Stimulated activated CD4-positive, alpha-beta T cell treated with anti-CD3 and anti-CD28 coated beads, Interleukin-15, amount 100 ng/mL, for 24 hours (primary cell): ENCODE data around the gene THRB.

ENCODE experiments used
- DNase-seq: peaks from one replicate; pipeline ENCODE4 v3.0.0-alpha.2; 2020

The THRB gene

GRCh38 chr3:24072193-24072592 lies 422.5 kb downstream of the THRB start:
- DNase-seq: no peak

DNA sequence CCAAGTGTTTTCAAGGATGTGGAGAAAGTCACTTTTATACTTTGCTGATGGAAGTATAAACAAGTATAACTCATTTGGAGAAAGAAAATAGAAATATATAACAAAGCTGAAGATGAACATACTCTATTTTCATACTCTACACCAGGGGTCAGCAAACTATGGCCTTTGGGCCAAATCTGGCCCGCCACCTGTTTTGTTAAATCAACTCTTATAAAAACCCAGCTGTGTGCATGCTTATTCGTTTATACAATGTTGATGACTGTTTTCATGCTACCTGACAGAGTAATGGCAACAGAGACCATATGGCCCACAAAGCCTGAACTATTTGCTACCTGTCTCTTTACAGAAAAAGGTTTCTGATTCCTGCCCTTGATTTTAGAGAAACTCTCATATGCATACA lies 425.6 kb downstream of the THRB start:
- no peak for DNase-seq

- no peak for DNase-seq
Measured at GRCh38 chr3:24067483-24067882, 427.2 kb downstream of the THRB start.
